ENCODE results near the gene TMEM106C.

The TMEM106C gene

GRCh38 chr12:48016373-48017020 is 53.1 kb downstream of the TMEM106C start:
- DNase-seq (ENCODE audit: low spot score): no peak

GRCh38 chr12:48017496-48017895 is 54.1 kb downstream of the TMEM106C start:
- no peak for DNase-seq (ENCODE audit: low spot score)

GRCh38 chr12:48017921-48018617 is 54.7 kb downstream of the TMEM106C start:
- DNase-seq (ENCODE audit: low spot score): no peak

Data from activated CD4-positive, alpha-beta T cell treated with anti-CD3 and anti-CD28 coated beads, Interleukin-2, Interleukin-4, amounts not matched to agents 100 ng/mL and 50 ng/mL, durations not matched to agents 16 hours and 8 hours (primary cell).